Panc1 (cell line): ENCODE results near the gene TSPAN7.

Experiments used
- CTCF ChIP-seq: fragments of 450-650 bp; IDR thresholded peaks from 2 replicates; pipeline ENCODE4 v1.5.1; 2017; ENCODE audit warnings: mild to moderate bottlenecking
- POLR2AphosphoS5 ChIP-seq: IDR thresholded peaks from 2 replicates; pipeline ENCODE4 v1.6.1; 2012; ENCODE audit warnings: mild to moderate bottlenecking, low read depth, low read length, moderate library complexity
- REST ChIP-seq, 2 experiments: IDR thresholded peaks; 2 replicates each; pipeline ENCODE4 v1.6.1; 2011 to 2012; ENCODE audit warnings: low read depth in 2 of 2, control low read depth in 1 of 2, low read length in 1 of 2, mild to moderate bottlenecking in 1 of 2, moderate library complexity in 1 of 2; ENCODE audit not compliant: insufficient read depth in 1 of 2

- no peak for TF ChIP-seq CTCF
- no peak for TF ChIP-seq REST (IDR thresholded peaks at IDR 0.05; ENCODE audit: insufficient read depth in 1 of 2, low read depth in 2 of 2, low read length in 1 of 2)
- no peak for TF ChIP-seq POLR2AphosphoS5
Observed at GRCh38 chrX:38660395-38661102, 99.2 kb downstream of the TSPAN7 start.
